Smooth muscle cell (in vitro differentiated cells): Measurements from ENCODE around the gene THAP4. TPM values are rescaled to one million over a fixed set of nuclear protein-coding genes. Genes with fewer than 3 reads are reported as not detected.

Experiments
- DNase-seq: peaks from one replicate; lab custom pipeline; 2025; ENCODE audit not compliant: unreplicated experiment; lab: John Stamatoyannopoulos, UW
- H2AFZ ChIP-seq: fragments of 200-600 bp; sonication (generic); 2 replicates; pipeline ENCODE4 v1.6.0; 2016; ENCODE audit warnings: antibody characterized with exemption, low read depth, mild to moderate bottlenecking
- H3F3A ChIP-seq: fragments of 200-600 bp; sonication (generic); 2 replicates; pipeline ENCODE4 v1.6.0; 2017; ENCODE audit warnings: antibody characterized with exemption, low read depth
- H3K27ac ChIP-seq: fragments of 200-600 bp; sonication (generic); 2 replicates; pipeline ENCODE4 v1.5.1; 2016; ENCODE audit warnings: low read depth, mild to moderate bottlenecking
- H3K27me3 ChIP-seq: fragments of 200-600 bp; sonication (generic); 2 replicates; pipeline ENCODE4 v1.6.1; 2016; ENCODE audit warnings: low read depth, mild to moderate bottlenecking
- H3K36me3 ChIP-seq: fragments of 200-600 bp; sonication (generic); 2 replicates; pipeline ENCODE4 v1.5.1; 2016; ENCODE audit warnings: low read depth
- H3K4me1 ChIP-seq: fragments of 200-600 bp; sonication (generic); 2 replicates; pipeline ENCODE4 v1.5.1; 2016; ENCODE audit warnings: low read depth
- H3K4me2 ChIP-seq: fragments of 200-600 bp; sonication (generic); 2 replicates; pipeline ENCODE4 v1.6.0; 2016; ENCODE audit warnings: mild to moderate bottlenecking
- H3K4me3 ChIP-seq: fragments of 200-600 bp; sonication (generic); 2 replicates; pipeline ENCODE4 v1.5.1; 2016; ENCODE audit warnings: mild to moderate bottlenecking
- H3K79me2 ChIP-seq: fragments of 200-600 bp; sonication (generic); 2 replicates; pipeline ENCODE4 v1.6.0; 2016; ENCODE audit warnings: low read depth, mild to moderate bottlenecking
- H3K9ac ChIP-seq: fragments of 200-600 bp; sonication (generic); 2 replicates; pipeline ENCODE4 v1.6.0; 2016; ENCODE audit warnings: low read depth
- H3K9me3 ChIP-seq: fragments of 200-600 bp; sonication (generic); replicated peaks from 2 replicates; pipeline ENCODE4 v1.5.1; 2016; ENCODE audit warnings: low read depth
- H4K20me1 ChIP-seq: fragments of 200-600 bp; sonication (generic); 2 replicates; pipeline ENCODE4 v1.6.0; 2016; ENCODE audit warnings: low read depth
- CTCF ChIP-seq: fragments of 200-600 bp; sonication (generic); IDR thresholded peaks from 2 replicates; pipeline ENCODE4 v1.5.1; 2017; ENCODE audit warnings: borderline replicate concordance, mild to moderate bottlenecking, antibody characterized with exemption; ENCODE audit not compliant: insufficient read depth, poor library complexity, severe bottlenecking
- WGBS: methylation state at CpG from one replicate; pipeline ENCODE4 v1.1.7; 2016; ENCODE audit warnings: low lambda C conversion rate; 5-methylcytosine and 5-hydroxymethylcytosine counted together
- polyA plus RNA-seq: library from polyadenylated mRNA; unstranded; fragments of >200 nt; fragmentation: Nextera tagmentation; extraction: Ambion mirVana; gene quantifications from 2 replicates; pipeline ENCODE4 v1.2.1, GENCODE V29; 2016
- total RNA-seq: library from RNA; depleted of rRNA; stranded (reverse); fragments of >200 nt; gene quantifications from 2 replicates; pipeline ENCODE4 v1.2.3, GENCODE V29; 2014

The THAP4 gene
- total and polyA plus RNA-seq, 2 experiments from 2014 or later: 23.1 to 38.8 TPM

- TF ChIP-seq CTCF: no peak
- WGBS: 20% methylated on average over 23 of the region's 23 CpGs
- DNase-seq: peak; percentile 80
- Histone ChIP-seq H3K27me3 (no peaks in the 10 kb centered on the region), H3K9ac (peak overlapping the region; percentile 43), H3K4me1 (peaks cover 28% of the 10 kb centered on the region), H2AFZ (no peak overlapping the region), H3K27ac (peak overlapping the region; percentile 93), H3F3A (peaks cover 13% of the 10 kb centered on the region), H4K20me1 (peaks cover 68% of the 10 kb centered on the region), H3K4me3 (peak overlapping the region; percentile 21), H3K9me3 (no peaks in the 10 kb centered on the region), H3K36me3 (no peaks in the 10 kb centered on the region), H3K4me2 (peak overlapping the region; percentile 85), H3K79me2 (peaks cover 61% of the 10 kb centered on the region)
Measured at GRCh38 chr2:241563981-241564595, 72.9 kb downstream of the THAP4 start.

GRCh38 chr2:241563571-241563980, 73.4 kb downstream of the THAP4 start:
- no peak for DNase-seq
- Histone ChIP-seq H3K79me2 (peaks cover 56% of the 10 kb centered on the region), H4K20me1 (peaks cover 63% of the 10 kb centered on the region), H3K4me2 (peak overlapping the region; percentile 85), H3K27me3 (no peaks in the 10 kb centered on the region), H3K36me3 (no peaks in the 10 kb centered on the region), H3K4me1 (peaks cover 28% of the 10 kb centered on the region), H3F3A (peaks cover 13% of the 10 kb centered on the region), H3K9ac (peak overlapping the region; percentile 43), H3K27ac (peak overlapping the region; percentile 93), H3K9me3 (no peaks in the 10 kb centered on the region), H2AFZ (no peak overlapping the region), H3K4me3 (no peak overlapping the region)
- 48% methylated on average over 10 of the region's 10 CpGs for WGBS
- no peak for TF ChIP-seq CTCF

- peaks cover 28% of the 10 kb centered on the region for H3K4me1 ChIP-seq
- no peak for TF ChIP-seq CTCF
- H3K4me3 ChIP-seq: no peak overlapping the region
- H3F3A ChIP-seq: peaks cover 13% of the 10 kb centered on the region
- no peaks in the 10 kb centered on the region for H3K36me3 ChIP-seq
- peaks cover 58% of the 10 kb centered on the region for H4K20me1 ChIP-seq
- H3K79me2 ChIP-seq: peaks cover 51% of the 10 kb centered on the region
- no peak overlapping the region for H3K9ac ChIP-seq
- no peak overlapping the region for H2AFZ ChIP-seq
- H3K27me3 ChIP-seq: no peaks in the 10 kb centered on the region
- peak overlapping the region; percentile 93 for H3K27ac ChIP-seq
- H3K4me2 ChIP-seq: peak overlapping the region; percentile 85
- 80% methylated on average over 13 of the region's 13 CpGs for WGBS
- no peak for DNase-seq
- no peaks in the 10 kb centered on the region for H3K9me3 ChIP-seq
Measured at GRCh38 chr2:241563031-241563507, 73.9 kb downstream of the THAP4 start.

GRCh38 chr2:241562269-241562891, 74.6 kb downstream of the THAP4 start:
- H3K9ac ChIP-seq: no peak overlapping the region
- no peaks in the 10 kb centered on the region for H3K27me3 ChIP-seq
- peaks cover 13% of the 10 kb centered on the region for H3F3A ChIP-seq
- peaks cover 58% of the 10 kb centered on the region for H4K20me1 ChIP-seq
- H3K4me1 ChIP-seq: peaks cover 28% of the 10 kb centered on the region
- H3K36me3 ChIP-seq: no peaks in the 10 kb centered on the region
- H3K4me3 ChIP-seq: no peak overlapping the region
- no peak overlapping the region for H2AFZ ChIP-seq
- peak overlapping the region; percentile 93 for H3K27ac ChIP-seq
- H3K4me2 ChIP-seq: peak overlapping the region; percentile 85
- DNase-seq: no peak
- WGBS: 84% methylated on average over 20 of the region's 23 CpGs
- H3K79me2 ChIP-seq: peaks cover 48% of the 10 kb centered on the region
- TF ChIP-seq CTCF: no peak
- H3K9me3 ChIP-seq: no peaks in the 10 kb centered on the region
